NCI-H748 treated with DMSO at 0.1 percent for 48 hours (cell line): ENCODE measurements around the gene NAGS.
"Not testable (repeated sequence)": the region's sequence is repeated elsewhere in the genome, so short reads cannot be mapped to it uniquely, and the experiment has no call there.

Source experiments
- DNase-seq: peaks from one replicate; lab custom pipeline; 2025; lab: John Stamatoyannopoulos, UW

NAGS gene

GRCh38 chr17:44043272-44043696 lies 38.9 kb downstream of the NAGS start:
- no peak for DNase-seq

DNA sequence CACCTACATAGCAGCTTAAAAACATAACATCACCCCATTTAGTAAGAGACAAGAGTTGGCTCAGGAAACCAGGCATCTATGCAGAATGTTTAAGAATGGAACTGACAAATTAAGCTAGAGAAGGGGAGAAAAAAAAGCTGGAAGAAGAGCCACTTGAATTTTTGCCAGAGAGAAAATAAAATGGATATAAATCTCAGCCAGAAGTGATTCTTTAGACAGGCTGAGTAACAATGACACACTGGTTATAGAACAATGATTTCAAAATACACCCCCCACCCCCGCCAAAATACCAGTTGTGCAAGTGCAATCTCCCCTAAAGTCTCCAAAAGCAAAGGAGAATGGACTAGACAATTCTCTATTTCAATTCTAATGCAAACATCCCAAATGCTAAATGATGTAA lies 39.6 kb downstream of the NAGS start:
- no peak for DNase-seq

- DNase-seq = no peak
Observed at GRCh38 chr17:44045486-44045885, 41.1 kb downstream of the NAGS start.

GRCh38 chr17:44046893-44047292 lies 42.5 kb downstream of the NAGS start:
- DNase-seq = not testable (repeated sequence)

GRCh38 chr17:44049294-44050060 lies 45.1 kb downstream of the NAGS start:
- DNase-seq = no peak

DNA sequence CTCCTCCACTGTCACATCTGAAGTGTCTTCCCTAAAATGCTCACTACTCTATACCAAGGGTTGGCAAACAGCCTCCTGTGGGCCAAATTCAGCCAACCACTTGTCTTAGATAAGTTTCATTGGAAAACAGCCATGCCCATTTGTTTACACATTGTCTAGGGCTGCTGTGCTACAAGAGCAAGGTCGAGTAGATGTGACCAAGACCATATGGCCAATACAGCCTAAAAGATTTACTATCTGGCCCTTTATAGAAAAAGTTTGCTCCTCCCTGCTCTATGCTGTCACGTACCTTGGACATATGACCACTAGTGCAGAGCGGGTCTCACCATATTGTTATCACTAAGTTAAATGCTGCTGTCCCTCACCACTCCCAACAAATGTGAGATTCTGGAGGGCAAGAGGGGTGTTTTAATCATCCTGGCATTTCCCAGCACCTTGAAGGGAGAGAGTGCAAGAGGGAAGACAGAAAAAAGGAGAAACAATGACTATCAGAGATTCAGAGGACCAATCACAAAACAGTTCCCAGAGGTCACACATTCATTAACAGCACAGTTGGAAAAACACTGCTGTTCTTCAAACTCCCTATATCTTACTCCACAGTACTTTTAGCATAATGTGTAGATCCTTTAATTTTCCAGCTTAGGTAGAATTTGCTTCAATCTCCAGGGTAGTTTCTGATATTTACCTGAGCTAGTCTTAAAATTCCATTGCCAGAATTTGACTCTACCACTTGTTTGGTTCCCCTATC lies 48.9 kb downstream of the NAGS start:
- no peak for DNase-seq
